IMR-90 (cell line): ENCODE results near the gene GLDC. TPM values are rescaled to one million over a fixed set of nuclear protein-coding genes. Genes with fewer than 3 reads are reported as not detected.

ENCODE experiments used
- ATAC-seq: fragments of 200-7000 bp; cut with Tn5 transposase; 2 replicates; pipeline ENCODE4 v1.9.1; 2020; ENCODE audit warnings: low read depth, mild to moderate bottlenecking, moderate library complexity
- BruUV-seq: library from RNA; stranded (reverse); fragments of 400-500 nt; replicated peaks from 2 replicates; lab custom pipeline; 2021; lab: Mats Ljungman, UMichigan
- CTCF ChIA-PET: fragments of 300-600 bp; formaldehyde crosslinking; extraction: SDS; loops from one replicate; lab custom pipeline; 2021; ENCODE audit warnings: antibody characterized with exemption; lab: Yijun Ruan, JAX
- POLR2A ChIA-PET: fragments of 300-600 bp; sonication (Branson Sonifier 250); formaldehyde crosslinking; loops from one replicate; lab custom pipeline; 2022; ENCODE audit warnings: antibody characterized with exemption; ENCODE audit not compliant: unreplicated experiment; lab: Charles Lee
- DNase-seq: peaks from one replicate; pipeline ENCODE4 v3.0.0; 2013
- H2AFZ ChIP-seq: replicated peaks from 2 replicates; pipeline ENCODE3; 2013; ENCODE audit warnings: low read length, mild to moderate bottlenecking; ENCODE audit not compliant: poor library complexity
- H2AK5ac ChIP-seq: 2 replicates; pipeline ENCODE4 v1.6.1; 2013; ENCODE audit warnings: low read depth, low read length, inconsistent platforms
- H2AK9ac ChIP-seq: replicated peaks from 2 replicates; pipeline ENCODE3; 2013; ENCODE audit warnings: mild to moderate bottlenecking, low read depth, low read length, moderate library complexity; ENCODE audit not compliant: poor library complexity
- H2BK120ac ChIP-seq: 2 replicates; pipeline ENCODE4 v1.6.1; 2013; ENCODE audit warnings: low read depth, low read length, inconsistent platforms
- H2BK15ac ChIP-seq: 3 replicates; pipeline ENCODE4 v1.6.1; 2013; ENCODE audit warnings: low read depth, low read length, inconsistent platforms
- H2BK20ac ChIP-seq: 2 replicates; pipeline ENCODE4 v1.6.1; 2013; ENCODE audit warnings: low read depth, mild to moderate bottlenecking, inconsistent platforms, low read length, moderate library complexity
- H2BK5ac ChIP-seq: 2 replicates; pipeline ENCODE4 v1.6.1; 2013; ENCODE audit warnings: mild to moderate bottlenecking, low read depth, low read length, inconsistent platforms; ENCODE audit not compliant: poor library complexity, severe bottlenecking
- H3K14ac ChIP-seq: replicated peaks from 2 replicates; pipeline ENCODE4 v1.6.1; 2013; ENCODE audit warnings: low read depth, low read length, inconsistent platforms
- H3K18ac ChIP-seq: 2 replicates; pipeline ENCODE4 v1.6.1; 2013; ENCODE audit warnings: low read depth, low read length, control low read depth
- H3K23ac ChIP-seq: 2 replicates; pipeline ENCODE4 v1.6.1; 2013; ENCODE audit warnings: low read depth, low read length, inconsistent platforms
- H3K27ac ChIP-seq: 2 replicates; pipeline ENCODE4 v1.5.1; 2013; ENCODE audit warnings: mild to moderate bottlenecking, control low read depth, low read length; ENCODE audit not compliant: insufficient read depth
- H3K27me3 ChIP-seq: 2 replicates; pipeline ENCODE4 v1.6.1; 2013; ENCODE audit warnings: low read length; ENCODE audit not compliant: control insufficient read depth, insufficient read depth
- H3K36me3 ChIP-seq: 2 replicates; pipeline ENCODE4 v1.6.1; 2013; ENCODE audit warnings: low read length, mixed read lengths; ENCODE audit not compliant: control insufficient read depth, insufficient read depth
- H3K4ac ChIP-seq: 2 replicates; pipeline ENCODE4 v1.6.1; 2013; ENCODE audit warnings: low read depth, low read length, inconsistent platforms
- H3K4me1 ChIP-seq: 2 replicates; pipeline ENCODE4 v1.6.1; 2013; ENCODE audit warnings: low read length, mixed read lengths; ENCODE audit not compliant: control insufficient read depth, insufficient read depth
- H3K4me2 ChIP-seq: 2 replicates; pipeline ENCODE4 v1.6.1; 2013; ENCODE audit warnings: low read depth, mild to moderate bottlenecking, control low read depth, low read length, moderate library complexity
- H3K4me3 ChIP-seq: 2 replicates; pipeline ENCODE4 v1.5.1; 2013; ENCODE audit warnings: low read depth, mild to moderate bottlenecking, control low read depth, low read length, moderate library complexity; ENCODE audit not compliant: insufficient read depth
- H3K56ac ChIP-seq: 2 replicates; pipeline ENCODE4 v1.6.1; 2013; ENCODE audit warnings: low read length, inconsistent platforms; ENCODE audit not compliant: insufficient read depth; ENCODE audit errors: extremely low read depth
- H3K79me1 ChIP-seq, 2 experiments: 2 replicates each; pipeline ENCODE4 v1.6.1; 2013; ENCODE audit warnings: low read length in 2 of 2, inconsistent platforms in 1 of 2, low read depth in 1 of 2
- H3K9ac ChIP-seq: 2 replicates; pipeline ENCODE4 v1.6.1; 2013; ENCODE audit warnings: low read depth, low read length, control low read depth
- H3K9me1 ChIP-seq: 2 replicates; pipeline ENCODE4 v1.6.1; 2013; ENCODE audit warnings: low read length, inconsistent platforms; ENCODE audit not compliant: insufficient read depth
- H3K9me3 ChIP-seq: 2 replicates; pipeline ENCODE4 v1.6.1; 2013; ENCODE audit warnings: low read length; ENCODE audit not compliant: control insufficient read depth, insufficient read depth
- H4K20me1 ChIP-seq: 2 replicates; pipeline ENCODE4 v1.6.1; 2013; ENCODE audit warnings: low read length, inconsistent platforms; ENCODE audit not compliant: insufficient read depth
- H4K5ac ChIP-seq: 2 replicates; pipeline ENCODE4 v1.6.1; 2013; ENCODE audit warnings: mild to moderate bottlenecking, low read depth, low read length, control low read depth
- H4K8ac ChIP-seq, 2 experiments: 2 replicates each; pipeline ENCODE4 v1.6.1; 2013; ENCODE audit warnings: low read depth in 2 of 2, low read length in 2 of 2, control low read depth in 1 of 2, inconsistent platforms in 1 of 2
- H4K91ac ChIP-seq: 2 replicates; pipeline ENCODE4 v1.6.1; 2013; ENCODE audit warnings: low read depth, low read length, inconsistent platforms; ENCODE audit not compliant: insufficient read depth
- BHLHE40 ChIP-seq: fragments of 150-350 bp; IDR thresholded peaks from 2 replicates; pipeline ENCODE4 v1.6.1; 2016; ENCODE audit warnings: mild to moderate bottlenecking, low read depth, low read length
- CEBPB ChIP-seq: IDR thresholded peaks from 2 replicates; pipeline ENCODE4 v1.6.1; 2012; ENCODE audit warnings: low read depth, low read length, improper control_type of control experiment
- CHD1 ChIP-seq: IDR thresholded peaks from 2 replicates; pipeline ENCODE4 v1.6.1; 2012; ENCODE audit warnings: low read depth, low read length, improper control_type of control experiment
- CTCF ChIP-seq: conservative IDR thresholded peaks from 2 replicates; pipeline ENCODE4 v1.5.1; 2012; ENCODE audit warnings: mild to moderate bottlenecking, low read depth, low read length, improper control_type of control experiment
- ELK1 ChIP-seq: fragments of 150-350 bp; IDR thresholded peaks from 2 replicates; pipeline ENCODE4 v1.6.1; 2016; ENCODE audit warnings: low read depth, mild to moderate bottlenecking, low read length, moderate library complexity, borderline replicate concordance
- FOS ChIP-seq: fragments of 150-350 bp; IDR thresholded peaks from 2 replicates; pipeline ENCODE4 v1.6.1; 2016; ENCODE audit warnings: low read depth, low read length
- MAFK ChIP-seq: IDR thresholded peaks from 2 replicates; pipeline ENCODE4 v1.6.1; 2012; ENCODE audit warnings: low read depth, low read length, improper control_type of control experiment
- MAZ ChIP-seq: IDR thresholded peaks from 2 replicates; pipeline ENCODE4 v1.6.1; 2012; ENCODE audit warnings: low read depth, mild to moderate bottlenecking, low read length, improper control_type of control experiment, moderate library complexity, borderline replicate concordance
- MXI1 ChIP-seq: IDR thresholded peaks from 2 replicates; pipeline ENCODE4 v1.6.1; 2012; ENCODE audit warnings: low read depth, mild to moderate bottlenecking, low read length, moderate library complexity, borderline replicate concordance
- NFE2L2 ChIP-seq: fragments of 150-350 bp; IDR thresholded peaks from 2 replicates; pipeline ENCODE4 v1.6.1; 2016; ENCODE audit warnings: low read depth, mild to moderate bottlenecking, low read length
- POLR2A ChIP-seq: IDR thresholded peaks from 2 replicates; pipeline ENCODE4 v1.6.1; 2012; ENCODE audit warnings: mild to moderate bottlenecking, low read depth, low read length
- RAD21 ChIP-seq: IDR thresholded peaks from 2 replicates; pipeline ENCODE4 v1.6.1; 2012; ENCODE audit warnings: low read length, improper control_type of control experiment
- RCOR1 ChIP-seq: IDR thresholded peaks from 2 replicates; pipeline ENCODE4 v1.6.1; 2012; ENCODE audit warnings: mild to moderate bottlenecking, low read length, improper control_type of control experiment; ENCODE audit not compliant: insufficient replicate concordance
- RFX5 ChIP-seq: IDR thresholded peaks from 2 replicates; pipeline ENCODE4 v1.8.0; 2012; ENCODE audit warnings: low read depth, mild to moderate bottlenecking, low read length, moderate library complexity
- SMC3 ChIP-seq: fragments of 150-350 bp; IDR thresholded peaks from 2 replicates; pipeline ENCODE4 v1.6.1; 2016; ENCODE audit warnings: low read depth, mild to moderate bottlenecking, antibody characterized with exemption, low read length, moderate library complexity
- WGBS, 2 experiments: methylation state at CpG; one replicate each; pipeline versions ENCODE4 v1.1.5 to v1.1.7; 2013; ENCODE audit warnings: missing lambda C conversion rate in 2 of 2; ENCODE audit not compliant: insufficient read length in 1 of 2; ENCODE audit errors: extremely low coverage in 2 of 2; 5-methylcytosine and 5-hydroxymethylcytosine counted together
- dilution Hi-C: fragments of 300-500 bp; cut with HindIII; formaldehyde crosslinking; loops from one replicate; pipeline ENCODE4 v1.14.3; 2018; ENCODE audit warnings: low sequenced_read_pairs; ENCODE audit not compliant: unreplicated experiment
- in situ Hi-C: fragments of 300-500 bp; cut with MboI; formaldehyde crosslinking; loops from 3 replicates; pipeline ENCODE4 v1.14.3; 2019; ENCODE audit warnings: low sequenced_read_pairs, inconsistent platforms, mixed read lengths
- intact Hi-C: fragments of 100-400 bp; cut with micrococcal nuclease; formaldehyde crosslinking; loops from 2 replicates; pipeline ENCODE4 v1.10.0; 2022
- polyA plus RNA-seq, 3 experiments: library from polyadenylated mRNA; depleted of rRNA; stranded (reverse); fragments of >200 nt; gene quantifications; 2 replicates each; pipeline ENCODE4 v1.2.3, GENCODE V29; 2012; ENCODE audit warnings: low replicate concordance in 1 of 3
- total RNA-seq: library from RNA; depleted of rRNA; stranded (reverse); fragments of >200 nt; gene quantifications from 2 replicates; pipeline ENCODE4 v1.2.3, GENCODE V29; 2012
- TF ChIP-seq, protein P1 (sequence below): fragments of 150-350 bp; IDR thresholded peaks from 2 replicates; pipeline ENCODE4 v1.6.1; 2017; ENCODE audit warnings: mild to moderate bottlenecking, antibody characterized with exemption, low read length, low read depth

GLDC gene
- total and polyA plus RNA-seq, 2 of the 4 experiments (the other 2 are of a cell fraction) = 0.36 to 0.50 TPM

DNA sequence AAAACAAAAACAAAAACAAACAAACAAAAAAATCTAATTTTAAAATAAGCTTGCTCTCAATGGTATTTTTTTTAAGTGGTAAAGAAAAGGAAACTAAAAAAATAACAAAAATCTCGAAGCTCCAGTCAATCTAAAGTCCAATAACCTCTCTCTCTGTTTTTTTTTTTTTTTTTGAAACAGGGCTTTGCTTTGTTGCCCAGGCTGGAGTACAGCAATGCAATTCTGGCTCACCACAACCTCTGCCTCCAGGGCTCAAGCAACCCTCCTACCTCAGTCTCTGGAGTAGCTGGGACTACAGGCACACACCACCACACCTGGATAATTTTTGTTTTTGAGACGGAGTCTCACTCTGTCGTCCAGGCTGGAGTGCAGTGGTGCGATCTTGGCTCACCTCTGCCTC is 25.9 kb upstream of the GLDC start:
- Histone ChIP-seq H2AK9ac (no peak overlapping the region), H2BK5ac (no peak overlapping the region), H3K23ac (no peak overlapping the region), H4K8ac (no peak overlapping the region), H3K56ac (no peak overlapping the region), H4K91ac (no peak overlapping the region), H3K4me3 (no peak overlapping the region), H3K14ac (no peak overlapping the region), H3K18ac (no peak overlapping the region), H3K4me2 (no peak overlapping the region), H2BK120ac (no peak overlapping the region), H2BK20ac (no peak overlapping the region), H3K9me3 (no peaks in the 10 kb centered on the region), H2BK15ac (no peak overlapping the region), H4K5ac (no peak overlapping the region), H2AK5ac (no peak overlapping the region), H3K36me3 (no peaks in the 10 kb centered on the region), H4K20me1 (no peaks in the 10 kb centered on the region), H3K4ac (no peak overlapping the region), H2AFZ (no peak overlapping the region), H3K79me1 (no peaks in the 10 kb centered on the region), H3K4me1 (no peaks in the 10 kb centered on the region), H3K27ac (no peak overlapping the region), H3K9ac (no peak overlapping the region), H3K9me1 (no peaks in the 10 kb centered on the region), H3K27me3 (peaks cover 2% of the 10 kb centered on the region)
- dilution Hi-C loops = no loop called here
- DNase-seq (no peak), ATAC-seq (no peak)
- in situ Hi-C loops = loop anchor here (5.0 kb wide), 1 partner anchor 84 kb away; no protein-coding TSS in a partner anchor
- intact Hi-C loops = no loop called here
- ChIA-PET POLR2A (no interaction called here), CTCF (interaction anchor here (1.6 kb wide), 1 partner anchor 86 kb away, joined by 5 read pairs; no protein-coding TSS in a partner anchor)
- TF ChIP-seq MXI1 (no peak), CHD1 (no peak), ELK1 (no peak), BHLHE40 (no peak), SMC3 (no peak), CTCF (no peak), RCOR1 (no peak), MAZ (no peak), MAFK (no peak), NFE2L2 (no peak), RAD21 (no peak), CEBPB (no peak), FOS (no peak), POLR2A (no peak), RFX5 (no peak)
- TF ChIP-seq, protein P1, sequence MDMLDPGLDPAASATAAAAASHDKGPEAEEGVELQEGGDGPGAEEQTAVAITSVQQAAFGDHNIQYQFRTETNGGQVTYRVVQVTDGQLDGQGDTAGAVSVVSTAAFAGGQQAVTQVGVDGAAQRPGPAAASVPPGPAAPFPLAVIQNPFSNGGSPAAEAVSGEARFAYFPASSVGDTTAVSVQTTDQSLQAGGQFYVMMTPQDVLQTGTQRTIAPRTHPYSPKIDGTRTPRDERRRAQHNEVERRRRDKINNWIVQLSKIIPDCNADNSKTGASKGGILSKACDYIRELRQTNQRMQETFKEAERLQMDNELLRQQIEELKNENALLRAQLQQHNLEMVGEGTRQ = no peak
- BruUV-seq = no TSS peak
- WGBS, 2 experiments = no CpG with 5 or more reads among the region's 4 CpGs
